CD4-positive, alpha-beta T cell treated with Interleukin-12 subunit alpha and Interleukin-12 subunit beta, for 1 hour (primary cell): ENCODE measurements around the gene JOSD2.
"Not testable (repeated sequence)": the region's sequence is repeated elsewhere in the genome, so short reads cannot be mapped to it uniquely, and the experiment has no call there.

Experiments
- DNase-seq: peaks from one replicate; pipeline ENCODE4 v3.0.0-alpha.2; 2020

The JOSD2 gene

DNA sequence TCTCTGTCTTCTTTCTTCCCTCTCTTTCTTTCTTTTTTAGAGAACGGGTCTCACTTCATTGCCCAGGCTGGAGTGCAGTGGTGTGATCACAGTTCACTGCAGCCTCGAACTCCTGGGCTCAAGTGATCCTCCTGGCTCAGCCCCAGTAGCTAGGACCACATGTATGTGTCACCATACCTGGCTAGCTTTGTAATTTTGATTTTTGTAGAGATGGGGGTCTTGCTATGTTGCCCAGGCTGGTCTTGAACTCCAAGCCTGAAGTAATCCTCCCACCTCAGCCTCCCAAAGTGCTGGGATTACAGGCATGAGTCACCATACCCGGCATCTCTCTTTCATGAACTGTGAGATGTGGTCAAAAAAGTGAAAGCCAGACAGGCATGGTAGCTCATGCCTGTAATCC lies 37.7 kb downstream of the JOSD2 start:
- DNase-seq, result not testable (repeated sequence)

DNA sequence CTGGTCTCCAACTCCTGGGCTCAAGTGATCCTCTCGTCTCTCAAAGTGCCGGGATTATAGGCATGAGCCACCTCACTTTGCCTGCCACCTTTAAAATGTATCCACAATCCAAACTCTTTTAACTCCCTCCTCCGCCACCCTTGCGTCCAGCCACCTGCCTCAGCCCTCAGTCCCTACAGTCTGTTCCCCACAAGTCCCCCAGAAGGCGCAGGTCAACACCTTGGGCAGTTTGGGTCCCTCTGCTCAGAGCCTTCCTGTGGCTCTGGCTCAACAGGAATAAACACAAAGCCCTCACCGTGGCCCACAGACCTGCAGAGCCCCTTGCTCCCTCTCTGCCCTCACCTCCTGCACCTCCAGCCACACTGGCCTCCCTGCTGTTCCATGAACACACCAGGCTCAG lies 42.2 kb downstream of the JOSD2 start:
- DNase-seq, result no peak

DNA sequence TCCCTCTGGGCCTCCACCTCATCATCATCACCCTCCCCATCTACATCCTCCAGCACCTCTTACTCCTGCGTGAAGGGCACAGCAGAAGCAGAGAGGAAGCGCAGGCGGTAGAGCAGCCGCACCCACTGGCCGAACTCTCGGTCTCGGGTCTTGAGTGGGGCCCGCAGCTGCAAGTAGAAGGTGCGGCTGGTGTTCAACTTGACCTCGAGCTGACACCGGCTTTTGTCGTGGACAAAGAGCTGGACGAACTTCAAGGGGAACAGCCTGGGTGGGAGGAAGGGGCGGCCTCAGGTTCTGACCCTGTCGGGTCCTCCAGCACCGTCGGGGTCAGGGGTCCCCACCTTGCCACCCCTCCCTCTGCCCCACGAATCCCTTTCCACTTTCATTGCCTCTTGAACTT lies 43.4 kb downstream of the JOSD2 start:
- DNase-seq, result no peak

DNA sequence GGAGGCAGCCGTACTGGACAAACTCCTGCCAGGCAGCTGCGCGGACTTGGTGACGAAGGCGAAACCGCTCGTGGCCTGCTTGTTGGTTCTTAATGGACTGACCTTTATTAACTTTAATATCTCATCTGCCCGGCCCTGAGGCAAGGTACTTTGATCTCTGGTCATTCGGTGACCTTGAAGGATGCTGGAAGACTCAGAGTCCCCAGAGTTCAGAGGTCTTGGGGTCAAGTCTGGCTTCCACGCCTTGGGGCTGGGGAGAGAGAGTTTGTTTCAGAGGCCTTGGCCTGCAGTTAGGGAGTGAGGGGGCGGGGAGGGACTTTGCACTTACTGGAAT lies 44.3 kb downstream of the JOSD2 start:
- no peak for DNase-seq

DNA sequence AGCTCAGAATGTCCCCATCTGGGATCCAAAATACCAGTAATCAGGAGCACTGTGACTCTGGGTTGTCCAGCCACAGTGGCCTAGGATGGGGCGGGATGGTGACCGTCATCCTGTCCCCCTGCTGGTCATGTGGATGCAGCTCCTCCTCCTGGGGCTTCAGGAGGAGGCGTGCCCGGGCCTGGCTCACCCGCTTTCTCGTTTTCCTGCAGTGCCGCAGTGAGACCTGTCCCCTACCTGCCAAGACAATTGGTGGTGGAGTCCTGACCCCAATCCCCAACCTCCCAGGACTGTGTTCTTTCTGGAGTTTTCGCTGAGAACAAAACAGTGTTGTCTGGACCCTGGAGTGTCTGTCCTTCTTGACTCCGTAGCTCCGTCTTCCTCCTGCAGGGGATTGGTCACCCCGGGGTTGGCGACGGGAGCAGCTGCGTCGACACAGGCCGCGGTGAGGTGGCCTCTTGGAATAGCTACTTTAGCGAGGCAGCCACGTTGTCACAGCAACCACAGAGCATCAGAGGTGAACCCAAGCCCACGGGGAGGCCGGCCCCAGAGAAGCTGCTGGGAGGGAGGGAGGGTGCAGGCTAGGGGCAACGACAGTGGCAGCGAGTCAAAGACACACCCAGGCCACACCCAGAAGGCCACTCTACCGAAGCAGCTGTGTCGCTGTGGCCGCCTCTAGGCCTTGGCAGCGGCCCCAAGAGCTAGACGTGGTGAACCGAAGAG lies 44.8 kb downstream of the JOSD2 start:
- no peak for DNase-seq

DNA sequence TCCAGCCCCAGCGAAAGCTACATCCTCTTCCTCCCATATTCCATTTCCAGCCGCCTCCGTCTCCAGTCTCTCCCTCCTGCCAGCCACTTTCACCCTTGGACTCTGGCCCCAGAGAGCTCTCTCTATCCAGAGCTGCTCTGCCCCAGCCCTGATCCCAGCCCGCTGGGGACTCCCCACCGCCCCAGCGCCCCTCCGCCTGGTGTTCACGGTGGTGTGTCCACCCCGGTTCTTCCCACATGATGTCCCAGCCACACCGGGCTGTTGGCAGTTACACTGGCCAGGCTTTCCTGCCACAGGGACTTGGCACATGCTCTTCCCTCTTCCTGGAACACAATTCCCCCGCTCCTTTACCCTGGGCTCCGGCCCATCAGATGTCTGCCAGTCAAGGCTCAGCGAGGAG lies 46.0 kb downstream of the JOSD2 start:
- DNase-seq, result no peak

DNA sequence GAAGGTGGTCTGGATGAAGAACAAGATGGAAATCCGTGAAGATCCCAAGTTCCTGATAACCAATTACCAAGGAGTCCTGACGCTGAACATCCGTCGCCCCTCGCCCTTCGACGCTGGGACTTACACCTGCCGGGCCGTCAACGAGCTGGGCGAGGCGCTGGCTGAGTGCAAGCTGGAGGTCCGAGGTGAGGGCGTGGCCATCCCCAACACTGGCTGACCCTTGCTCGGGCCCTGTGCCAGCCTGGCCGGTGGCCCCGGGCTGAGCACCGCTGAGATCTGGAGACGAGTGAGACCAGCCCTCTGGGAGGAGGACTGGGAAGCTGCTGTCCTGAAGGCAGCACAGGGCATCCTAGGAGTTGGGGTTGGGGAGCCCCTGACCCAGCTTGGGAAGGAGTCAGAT lies 46.6 kb downstream of the JOSD2 start:
- DNase-seq, result no peak

DNA sequence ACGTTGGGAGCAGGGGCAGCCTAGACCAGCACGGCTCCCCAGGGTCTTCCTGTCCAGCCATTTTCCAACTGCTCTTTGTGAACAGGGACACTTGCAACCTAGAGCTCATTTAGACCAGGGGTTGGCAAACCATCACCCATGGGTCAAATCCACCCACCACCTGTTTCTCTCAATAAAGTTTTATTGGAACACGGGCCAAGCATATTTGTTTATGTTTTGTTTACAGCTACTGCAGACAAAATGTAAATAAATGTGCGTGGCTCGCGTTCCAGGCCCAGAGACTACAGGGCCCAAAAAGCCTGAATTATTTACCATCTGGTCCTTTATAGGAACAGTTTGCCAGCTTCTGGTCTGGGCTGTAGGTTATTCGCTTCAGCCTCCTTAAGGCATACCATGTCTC lies 48.0 kb downstream of the JOSD2 start:
- no peak for DNase-seq

DNA sequence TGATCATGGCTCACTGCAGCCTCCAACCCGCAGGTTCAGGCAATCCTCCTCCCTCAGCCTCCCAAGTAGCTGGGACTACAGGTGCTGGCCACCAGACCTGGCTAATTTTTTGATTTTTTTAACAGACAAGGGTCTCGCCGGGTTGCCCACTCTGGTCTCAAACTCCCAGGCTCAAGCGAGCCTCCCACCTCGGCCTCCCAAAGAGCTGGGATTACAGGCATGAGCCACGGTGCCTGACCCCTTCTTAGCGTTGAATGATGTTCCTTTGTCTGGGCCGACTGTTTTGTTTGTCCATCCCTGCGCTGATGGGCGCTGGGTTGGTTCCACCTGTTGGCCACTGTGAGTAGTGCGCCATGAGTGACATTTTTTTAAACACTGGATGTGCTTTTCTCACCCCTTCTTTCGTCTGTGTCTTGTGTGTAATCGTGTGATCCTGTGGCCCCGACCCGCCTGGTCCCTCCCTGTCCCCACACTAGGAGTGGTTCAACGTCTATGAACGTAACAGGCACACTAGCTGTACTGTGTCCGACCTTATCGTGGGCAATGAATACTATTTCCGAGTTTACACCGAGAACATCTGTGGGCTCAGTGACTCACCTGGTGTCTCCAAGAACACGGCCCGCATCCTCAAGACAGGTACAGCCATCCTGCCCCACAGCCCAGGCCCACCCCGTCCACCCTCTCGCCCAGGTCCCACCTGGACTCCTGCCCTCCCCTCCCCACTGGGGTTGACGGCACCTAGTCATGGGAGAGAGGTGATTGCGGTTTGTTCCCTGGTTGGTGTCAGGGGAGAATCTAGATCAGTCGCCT lies 49.7 kb downstream of the JOSD2 start:
- peak; percentile 71 for DNase-seq

DNA sequence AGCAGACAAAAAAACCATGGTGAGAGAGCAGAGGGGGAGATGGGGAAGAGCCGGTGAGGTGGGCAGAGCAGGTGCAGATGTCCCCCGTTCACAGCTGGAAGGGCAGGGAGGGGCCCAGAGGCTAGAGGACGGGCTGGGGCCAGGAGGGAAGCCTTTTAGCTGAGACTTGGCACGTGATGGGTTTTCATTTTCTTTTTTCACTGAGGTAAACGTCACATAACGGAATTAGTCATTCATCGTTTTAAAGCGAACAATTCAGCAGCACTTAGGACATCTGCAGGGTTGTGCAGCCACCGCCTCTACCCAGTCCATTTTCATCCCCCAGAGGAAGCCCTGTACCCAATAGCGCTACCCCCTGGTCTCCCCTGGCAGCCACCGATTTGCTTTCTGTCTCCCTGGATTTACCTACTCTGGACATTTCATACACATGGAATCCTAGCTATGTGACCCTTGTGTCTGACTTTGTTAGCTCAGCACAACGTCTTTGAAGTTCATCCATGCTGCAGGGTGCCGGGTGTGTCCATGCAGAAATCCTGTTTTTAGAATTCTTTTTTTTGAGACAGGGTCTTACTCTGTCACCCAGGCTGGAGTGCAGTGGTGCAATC lies 50.7 kb downstream of the JOSD2 start:
- no peak for DNase-seq

DNA sequence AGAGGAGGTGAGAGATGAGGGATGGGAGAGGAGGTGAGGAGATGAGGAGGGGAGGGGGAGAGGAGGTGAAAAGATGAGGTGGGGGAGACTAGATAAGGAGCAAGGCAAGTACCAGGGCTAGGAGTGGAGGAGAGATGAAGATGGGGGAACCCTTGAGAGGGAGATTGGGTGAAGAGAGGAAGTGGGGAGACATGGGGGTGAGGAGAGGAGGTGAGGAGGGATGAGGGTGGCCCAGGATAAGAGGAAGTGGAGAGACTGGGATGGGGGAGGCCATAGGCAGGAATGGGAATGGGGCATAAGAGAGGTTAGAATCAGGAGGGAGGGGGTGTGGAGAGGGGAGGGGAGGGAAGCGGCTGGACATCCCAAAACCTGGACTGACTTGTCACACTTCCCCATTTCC lies 51.4 kb downstream of the JOSD2 start:
- DNase-seq, result no peak

DNA sequence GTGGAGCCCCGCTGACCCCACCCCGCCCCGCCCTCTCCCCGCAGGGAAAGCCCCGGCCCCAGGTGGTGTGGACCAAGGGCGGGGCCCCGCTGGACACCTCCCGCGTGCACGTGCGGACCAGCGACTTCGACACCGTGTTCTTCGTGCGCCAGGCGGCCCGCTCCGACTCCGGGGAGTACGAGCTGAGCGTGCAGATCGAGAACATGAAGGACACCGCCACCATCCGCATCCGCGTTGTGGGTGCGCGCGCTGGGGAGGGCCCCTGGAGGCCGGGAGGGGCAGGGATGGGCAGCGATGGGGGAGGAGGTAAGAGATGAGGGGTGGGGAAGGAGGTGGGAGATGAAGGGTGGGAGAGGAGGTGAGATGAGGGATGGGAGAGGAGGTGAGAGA lies 51.9 kb downstream of the JOSD2 start:
- no peak for DNase-seq

DNA sequence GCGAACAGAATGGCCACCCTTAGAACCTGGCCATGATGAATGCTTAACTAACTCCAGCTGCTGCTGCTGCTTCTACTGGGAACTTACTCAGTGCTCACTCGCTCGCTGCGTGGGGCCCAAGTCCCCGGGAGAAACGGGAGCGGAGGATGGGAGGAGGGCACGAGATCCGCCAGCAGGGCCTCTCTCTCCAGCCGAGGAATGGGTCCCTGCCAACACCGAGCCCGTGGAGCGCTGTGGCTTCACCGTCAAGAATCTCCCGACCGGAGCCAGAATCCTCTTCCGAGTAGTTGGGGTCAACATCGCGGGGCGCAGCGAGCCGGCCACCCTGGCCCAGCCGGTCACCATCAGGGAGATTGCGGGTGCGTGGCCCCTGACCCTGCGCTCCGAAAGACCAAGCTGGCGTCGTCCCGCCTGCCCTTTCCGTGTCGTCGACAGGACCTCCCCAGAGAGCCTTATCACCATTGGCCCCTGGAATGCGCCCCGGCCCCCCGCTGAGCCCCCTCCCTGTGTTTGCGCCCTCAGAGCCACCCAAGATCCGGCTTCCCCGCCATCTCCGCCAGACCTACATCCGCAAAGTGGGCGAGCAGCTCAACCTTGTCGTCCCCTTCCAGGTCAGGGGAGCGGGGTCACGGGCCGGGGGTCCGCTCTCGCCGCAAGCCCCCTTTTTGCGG lies 52.5 kb downstream of the JOSD2 start:
- DNase-seq, result no peak

DNA sequence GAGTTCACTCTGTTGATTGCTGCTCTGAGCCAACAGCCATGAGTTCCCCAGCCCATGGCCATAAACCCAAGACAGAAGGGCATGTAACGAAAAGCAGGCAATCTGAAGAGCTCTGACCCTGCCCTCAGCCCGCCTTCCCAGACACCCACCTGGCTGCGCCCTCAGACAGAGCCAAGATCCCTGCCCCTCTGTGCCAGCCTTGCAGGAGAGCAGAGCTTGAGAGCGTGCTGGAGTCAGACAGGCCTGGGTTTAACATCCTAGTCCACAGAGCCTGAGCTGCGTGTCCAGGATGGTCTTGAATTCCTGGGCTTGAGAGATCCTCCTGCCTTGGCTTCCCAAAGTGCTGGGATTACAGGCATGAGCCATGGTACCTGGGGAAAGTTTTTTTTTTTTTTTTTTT lies 53.7 kb downstream of the JOSD2 start:
- DNase-seq, result no peak
